HepG2 (cell line): ENCODE data around the gene RASSF4. TPM values are rescaled to one million over a fixed set of nuclear protein-coding genes. Genes with fewer than 3 reads are reported as not detected.
A peak's percentile ranks its signal among the peaks of the same experiment; 100 is the strongest.

Source experiments
- CHCHD3 ChIP-seq: sonication (generic); formaldehyde crosslinking; IDR thresholded peaks from 2 replicates; pipeline ENCODE4 v1.8.0; 2022; ENCODE audit warnings: mild to moderate bottlenecking, missing genetic modification reagents, moderate library complexity
- GATAD1 ChIP-seq: IDR thresholded peaks from 2 replicates; pipeline ENCODE4 v1.6.1; 2016; ENCODE audit warnings: missing genetic modification reagents, missing compliant biosample characterization
- GLI4 ChIP-seq: sonication (generic); formaldehyde crosslinking; IDR thresholded peaks from 2 replicates; pipeline ENCODE4 v1.5.1; 2020; ENCODE audit warnings: missing genetic modification reagents, mild to moderate bottlenecking, moderate library complexity, borderline replicate concordance
- HCFC1 ChIP-seq: fragments of 150-350 bp; IDR thresholded peaks from 2 replicates; pipeline ENCODE4 v1.6.1; 2014; ENCODE audit warnings: low read depth, low read length
- HMG20A ChIP-seq: IDR thresholded peaks from 2 replicates; pipeline ENCODE4 v1.6.1; 2016; ENCODE audit warnings: borderline replicate concordance
- HOXA7 ChIP-seq: sonication (generic); formaldehyde crosslinking; IDR thresholded peaks from 2 replicates; pipeline ENCODE4 v1.8.1; 2022; ENCODE audit warnings: mild to moderate bottlenecking, missing genetic modification reagents, moderate library complexity
- JUND ChIP-seq: sonication (generic); formaldehyde crosslinking; IDR thresholded peaks from 2 replicates; pipeline ENCODE4 v1.8.0; 2022; ENCODE audit warnings: mild to moderate bottlenecking, missing genetic modification reagents
- KLF15 ChIP-seq: sonication (generic); formaldehyde crosslinking; IDR thresholded peaks from 2 replicates; pipeline ENCODE4 v1.8.1; 2023; ENCODE audit warnings: borderline replicate concordance, mild to moderate bottlenecking, inconsistent platforms, missing genetic modification reagents, mixed read lengths
- NCOA2 ChIP-seq: sonication (generic); formaldehyde crosslinking; IDR thresholded peaks from 2 replicates; pipeline ENCODE4 v1.8.0; 2022; ENCODE audit warnings: inconsistent platforms
- PRPF4 ChIP-seq: fragments of 200-400 bp; formaldehyde crosslinking; IDR thresholded peaks from 2 replicates; pipeline ENCODE4 v1.6.1; 2016; ENCODE audit warnings: low read length, low read depth; ENCODE audit not compliant: poor library complexity, severe bottlenecking
- PTBP1 ChIP-seq: fragments of 200-400 bp; formaldehyde crosslinking; IDR thresholded peaks from 2 replicates; pipeline ENCODE4 v1.6.1; 2018; ENCODE audit warnings: low read length, low read depth; ENCODE audit not compliant: poor library complexity, severe bottlenecking
- RFX5 ChIP-seq: IDR thresholded peaks from 2 replicates; pipeline ENCODE4 v1.6.1; 2011; ENCODE audit warnings: low read depth, low read length, improper control_type of control experiment
- SPEN ChIP-seq: sonication (generic); formaldehyde crosslinking; IDR thresholded peaks from 2 replicates; pipeline ENCODE4 v1.5.1; 2020; ENCODE audit warnings: low read depth, mild to moderate bottlenecking, missing genetic modification reagents
- TCF7L2 ChIP-seq: IDR thresholded peaks from 2 replicates; pipeline ENCODE4 v1.6.1; 2011; ENCODE audit warnings: mild to moderate bottlenecking, low read depth, low read length, moderate library complexity
- ZFP36L1 ChIP-seq: sonication (generic); formaldehyde crosslinking; IDR thresholded peaks from 2 replicates; pipeline ENCODE4 v1.8.0; 2022; ENCODE audit warnings: mild to moderate bottlenecking, missing genetic modification reagents, moderate library complexity
- ZNF17 ChIP-seq: sonication (generic); formaldehyde crosslinking; IDR thresholded peaks from 2 replicates; pipeline ENCODE4 v1.5.0; 2020; ENCODE audit warnings: mild to moderate bottlenecking, missing genetic modification reagents
- ZNF225 ChIP-seq: sonication (generic); formaldehyde crosslinking; IDR thresholded peaks from 2 replicates; pipeline ENCODE4 v1.4.0; 2020; ENCODE audit warnings: mild to moderate bottlenecking, missing genetic modification reagents
- ZNF30 ChIP-seq: sonication (generic); formaldehyde crosslinking; IDR thresholded peaks from 2 replicates; pipeline ENCODE4 v1.5.0; 2020; ENCODE audit warnings: mild to moderate bottlenecking, missing genetic modification reagents
- ZNF484 ChIP-seq: sonication (generic); formaldehyde crosslinking; IDR thresholded peaks from 2 replicates; pipeline ENCODE4 v1.5.1; 2020; ENCODE audit warnings: mild to moderate bottlenecking, low read depth, missing genetic modification reagents, borderline replicate concordance
- ZNF775 ChIP-seq: sonication (generic); formaldehyde crosslinking; IDR thresholded peaks from 2 replicates; pipeline ENCODE4 v1.4.0; 2020; ENCODE audit warnings: missing genetic modification reagents, mild to moderate bottlenecking, moderate library complexity, borderline replicate concordance
- ZNF878 ChIP-seq: sonication (generic); formaldehyde crosslinking; IDR thresholded peaks from 2 replicates; pipeline ENCODE4 v1.8.1; 2023; ENCODE audit warnings: mild to moderate bottlenecking, missing genetic modification reagents, moderate library complexity
- ZSCAN9 ChIP-seq: IDR thresholded peaks from 2 replicates; pipeline ENCODE4 v1.6.1; 2016; ENCODE audit warnings: borderline replicate concordance
- polyA plus RNA-seq, 8 experiments: library from polyadenylated mRNA; depleted of rRNA in 3 of 8; stranded (reverse) in 7 of 8; unstranded in 1 of 8; fragments of >200 nt; fragmentation: Illumina TruSeq in 4 of 8; extraction: Trizol in 4 of 8; gene quantifications; 2 replicates each; pipeline versions ENCODE4 v1.2.1 to v1.2.3, GENCODE V29; 2011 to 2016; ENCODE audit warnings: low read depth in 4 of 8, missing spikeins in 1 of 8, mixed read lengths in 1 of 8; ENCODE audit not compliant: insufficient read depth in 1 of 8
- total RNA-seq, 5 experiments: library from RNA; depleted of rRNA; stranded (reverse); fragments of >200 nt; fragmentation: Illumina TruSeq; extraction: Trizol; gene quantifications; 2 replicates each; pipeline ENCODE4 v1.2.3, GENCODE V29; 2016; ENCODE audit warnings: low read depth in 1 of 5
- TF ChIP-seq, protein P1 (sequence below): sonication (generic); formaldehyde crosslinking; IDR thresholded peaks from 2 replicates; pipeline ENCODE4 v1.5.1; 2020; ENCODE audit warnings: mild to moderate bottlenecking, missing genetic modification reagents, moderate library complexity
- TF ChIP-seq, protein P2 (sequence below): sonication (generic); formaldehyde crosslinking; IDR thresholded peaks from 2 replicates; pipeline ENCODE4 v1.5.0; 2020; ENCODE audit warnings: missing genetic modification reagents
- TF ChIP-seq, protein P3 (sequence below): sonication (generic); formaldehyde crosslinking; conservative IDR thresholded peaks from 2 replicates; pipeline ENCODE4 v1.4.0; 2020; ENCODE audit warnings: missing genetic modification reagents
- TF ChIP-seq, protein P4 (sequence below): IDR thresholded peaks from 2 replicates; pipeline ENCODE4 v1.6.1; 2016

The RASSF4 gene
- total and polyA plus RNA-seq, 2 of the 13 experiments (the other 11 are each of a cell fraction or from before 2014, with no cell fraction given), result 34.0 to 51.7 TPM

DNA sequence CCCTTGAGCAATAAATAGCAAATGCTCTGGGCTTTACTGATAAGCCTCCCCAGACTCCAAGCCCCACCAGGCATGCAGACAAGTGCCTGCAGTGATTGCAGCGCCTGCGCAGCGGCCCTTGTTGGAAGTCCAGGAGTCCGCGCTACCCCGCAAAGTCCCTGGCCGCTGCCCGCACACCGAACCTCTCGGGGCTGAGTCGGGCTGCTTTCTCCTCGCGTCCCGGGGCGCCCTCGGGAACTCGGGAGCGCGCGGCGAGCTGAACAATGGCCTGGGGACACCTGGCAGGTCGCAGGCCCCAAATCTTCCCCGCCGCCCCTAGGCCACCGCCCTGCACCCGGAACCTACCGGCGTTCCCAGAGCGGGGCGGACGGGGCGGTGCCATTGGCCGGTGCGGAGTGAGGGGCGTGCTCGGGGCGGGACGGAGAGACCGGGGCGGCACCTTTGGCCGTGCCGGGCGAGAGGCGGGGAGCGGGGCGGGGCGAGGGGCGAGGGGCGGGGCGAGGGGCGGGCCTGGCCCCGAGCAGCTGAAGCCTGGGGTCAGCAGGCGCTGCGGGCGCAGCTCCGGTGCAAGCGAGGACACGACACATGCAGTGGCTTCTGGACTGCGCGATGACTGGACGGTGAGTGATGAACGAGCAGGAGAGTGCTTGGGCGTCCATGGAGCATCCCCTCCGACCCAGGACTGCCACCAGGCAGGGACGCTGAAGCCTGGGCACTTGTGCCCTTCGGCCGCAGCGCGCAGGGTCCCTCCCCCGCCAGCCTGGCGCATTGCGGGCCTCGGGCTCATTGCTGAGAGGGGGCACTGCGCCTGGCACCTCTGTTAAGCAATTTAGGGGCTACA, at the start of gene RASSF4 (continued):
- TF ChIP-seq GATAD1 (peak; percentile 35; the same call in 1 of the 2 replicates), ZNF775 (no peak), ZNF225 (CRISPR knock-in tag) (no peak), GLI4 (CRISPR knock-in tag) (no peak), ZNF878 (CRISPR knock-in tag) (no peak), KLF15 (CRISPR knock-in tag) (no peak), PRPF4 (no peak), ZNF17 (CRISPR knock-in tag) (no peak), SPEN (CRISPR knock-in tag) (peak; percentile 86), HMG20A (CRISPR knock-in tag) (no peak), ZFP36L1 (0 out of 2 replicates have a peak, but pooled peaks have one; percentile 31), NCOA2 (CRISPR knock-in tag) (peak; percentile 27; the same call in 1 of the 2 replicates), ZNF30 (CRISPR knock-in tag) (no peak), ZSCAN9 (0 out of 2 replicates have a peak, but pooled peaks have one; percentile 66), JUND (CRISPR knock-in tag) (no peak), TCF7L2 (no peak), CHCHD3 (no peak; the same call in 1 of the 2 replicates), HCFC1 (peak; percentile 12; the same call in 1 of the 2 replicates), HOXA7 (CRISPR knock-in tag) (no peak), PTBP1 (no peak), RFX5 (no peak), ZNF484 (CRISPR knock-in tag) (no peak)
- TF ChIP-seq, protein P1, sequence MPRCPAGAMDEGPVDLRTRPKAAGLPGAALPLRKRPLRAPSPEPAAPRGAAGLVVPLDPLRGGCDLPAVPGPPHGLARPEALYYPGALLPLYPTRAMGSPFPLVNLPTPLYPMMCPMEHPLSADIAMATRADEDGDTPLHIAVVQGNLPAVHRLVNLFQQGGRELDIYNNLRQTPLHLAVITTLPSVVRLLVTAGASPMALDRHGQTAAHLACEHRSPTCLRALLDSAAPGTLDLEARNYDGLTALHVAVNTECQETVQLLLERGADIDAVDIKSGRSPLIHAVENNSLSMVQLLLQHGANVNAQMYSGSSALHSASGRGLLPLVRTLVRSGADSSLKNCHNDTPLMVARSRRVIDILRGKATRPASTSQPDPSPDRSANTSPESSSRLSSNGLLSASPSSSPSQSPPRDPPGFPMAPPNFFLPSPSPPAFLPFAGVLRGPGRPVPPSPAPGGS (CRISPR knock-in tag), result no peak
- TF ChIP-seq, protein P2, sequence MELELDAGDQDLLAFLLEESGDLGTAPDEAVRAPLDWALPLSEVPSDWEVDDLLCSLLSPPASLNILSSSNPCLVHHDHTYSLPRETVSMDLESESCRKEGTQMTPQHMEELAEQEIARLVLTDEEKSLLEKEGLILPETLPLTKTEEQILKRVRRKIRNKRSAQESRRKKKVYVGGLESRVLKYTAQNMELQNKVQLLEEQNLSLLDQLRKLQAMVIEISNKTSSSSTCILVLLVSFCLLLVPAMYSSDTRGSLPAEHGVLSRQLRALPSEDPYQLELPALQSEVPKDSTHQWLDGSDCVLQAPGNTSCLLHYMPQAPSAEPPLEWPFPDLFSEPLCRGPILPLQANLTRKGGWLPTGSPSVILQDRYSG (CRISPR knock-in tag), result no peak
- TF ChIP-seq, protein P3, sequence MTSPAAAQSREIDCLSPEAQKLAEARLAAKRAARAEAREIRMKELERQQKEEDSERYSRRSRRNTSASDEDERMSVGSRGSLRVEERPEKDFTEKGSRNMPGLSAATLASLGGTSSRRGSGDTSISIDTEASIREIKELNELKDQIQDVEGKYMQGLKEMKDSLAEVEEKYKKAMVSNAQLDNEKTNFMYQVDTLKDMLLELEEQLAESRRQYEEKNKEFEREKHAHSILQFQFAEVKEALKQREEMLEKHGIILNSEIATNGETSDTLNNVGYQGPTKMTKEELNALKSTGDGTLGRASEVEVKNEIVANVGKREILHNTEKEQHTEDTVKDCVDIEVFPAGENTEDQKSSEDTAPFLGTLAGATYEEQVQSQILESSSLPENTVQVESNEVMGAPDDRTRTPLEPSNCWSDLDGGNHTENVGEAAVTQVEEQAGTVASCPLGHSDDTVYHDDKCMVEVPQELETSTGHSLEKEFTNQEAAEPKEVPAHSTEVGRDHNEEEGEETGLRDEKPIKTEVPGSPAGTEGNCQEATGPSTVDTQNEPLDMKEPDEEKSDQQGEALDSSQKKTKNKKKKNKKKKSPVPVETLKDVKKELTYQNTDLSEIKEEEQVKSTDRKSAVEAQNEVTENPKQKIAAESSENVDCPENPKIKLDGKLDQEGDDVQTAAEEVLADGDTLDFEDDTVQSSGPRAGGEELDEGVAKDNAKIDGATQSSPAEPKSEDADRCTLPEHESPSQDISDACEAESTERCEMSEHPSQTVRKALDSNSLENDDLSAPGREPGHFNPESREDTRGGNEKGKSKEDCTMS (CRISPR knock-in tag), result no peak
- TF ChIP-seq, protein P4, sequence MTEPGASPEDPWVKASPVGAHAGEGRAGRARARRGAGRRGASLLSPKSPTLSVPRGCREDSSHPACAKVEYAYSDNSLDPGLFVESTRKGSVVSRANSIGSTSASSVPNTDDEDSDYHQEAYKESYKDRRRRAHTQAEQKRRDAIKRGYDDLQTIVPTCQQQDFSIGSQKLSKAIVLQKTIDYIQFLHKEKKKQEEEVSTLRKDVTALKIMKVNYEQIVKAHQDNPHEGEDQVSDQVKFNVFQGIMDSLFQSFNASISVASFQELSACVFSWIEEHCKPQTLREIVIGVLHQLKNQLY (CRISPR knock-in tag), result no peak
